Posterior vena cava (tissue), 2 donors: Measurements from ENCODE around the gene TTC21B. TPM values are rescaled to one million over a fixed set of nuclear protein-coding genes. Genes with fewer than 3 reads are reported as not detected.
"Not testable (repeated sequence)": the region's sequence is repeated elsewhere in the genome, so short reads cannot be mapped to it uniquely, and the experiment has no call there.

Experiments
- DNase-seq: peaks from one replicate; pipeline ENCODE4 v3.0.0-alpha.2; 2020; ENCODE audit warnings: low spot score
- intact Hi-C, 2 donors: fragments of 100-400 bp; cut with DNase I; formaldehyde crosslinking; loops; one replicate each; pipeline versions ENCODE4 v1.14.1 to v1.14.2; 2022 to 2023
- long read RNA-seq, 2 donors: library from polyadenylated mRNA; unstranded; transcript quantifications; one replicate each; pipeline ENCODE4 v2.0.0, GENCODE V29; 2020 to 2021
- total RNA-seq, 2 donors: library from RNA; stranded (reverse); fragmentation: NEBNext Ultra II Directional; extraction: Animal tissue kit (Norgen Biotek cat#: 25700); gene quantifications; one replicate each; pipeline ENCODE4 v1.2.1, GENCODE V29; 2021
- donor health status: DM: yes; HTN: yes; CAD: no.
- donor health status: DM: yes; HTN: yes; CAD: no.

Gene TTC21B
- 10 to 100 TPM; 14.6 TPM for total RNA-seq
- long read RNA-seq, donor 1, full-length matches to known transcripts = 1 of 3 reads
- long read RNA-seq, donor 1, partial matches to known transcripts = 1 of 3 reads
- long read RNA-seq, donor 1, other reads (novel, unspliced or antisense) = 1 of 3 reads
- long read RNA-seq, donor 2, partial matches to known transcripts = 2 of 6 reads
- long read RNA-seq, donor 2, other reads (novel, unspliced or antisense) = 2 of 6 reads

DNA sequence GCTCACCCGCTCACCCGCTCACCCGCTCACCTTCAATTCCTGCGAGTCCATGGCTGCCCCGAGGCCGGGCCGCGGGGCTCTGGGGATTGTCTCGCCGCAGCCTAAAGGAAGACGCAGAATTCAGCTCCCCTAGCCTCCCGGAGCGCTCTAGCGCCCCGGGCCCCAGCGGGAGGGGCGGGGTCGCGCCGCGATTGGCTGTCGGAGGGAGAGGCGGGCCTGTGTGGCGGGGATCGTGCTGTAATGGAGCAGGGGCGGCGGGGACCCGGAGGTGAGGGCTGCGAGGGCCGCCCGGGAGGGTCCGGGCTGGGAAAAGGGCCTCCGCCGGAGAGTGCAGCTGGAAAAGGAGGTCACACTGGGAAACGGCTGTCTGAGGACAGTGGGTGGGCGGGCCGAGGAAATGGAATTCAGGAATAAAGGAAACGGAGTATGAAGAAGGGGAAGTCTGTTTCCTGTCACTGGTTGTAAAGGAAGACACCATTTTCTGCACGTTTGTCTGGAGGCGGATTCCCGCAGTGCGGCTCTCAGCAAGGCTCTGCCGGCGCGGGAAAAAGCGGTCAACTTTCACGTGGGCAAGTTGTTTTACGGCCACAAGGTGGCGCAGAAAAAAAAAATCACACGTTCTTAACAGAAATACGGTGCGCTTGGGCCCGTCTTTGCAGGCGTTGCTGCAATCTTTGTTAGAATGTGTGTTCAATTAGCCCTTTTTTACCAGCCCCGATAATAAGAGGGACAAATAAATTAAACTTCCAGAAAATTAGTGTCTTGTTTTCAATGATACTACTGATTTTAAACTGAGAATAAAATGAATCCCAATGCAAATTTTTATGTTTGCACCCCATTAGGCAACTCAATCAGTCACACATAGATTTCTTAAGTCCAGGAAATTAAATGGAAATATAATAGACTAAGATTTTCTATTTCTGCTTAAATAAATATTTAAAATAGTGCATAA is at the start of gene TTC21B:
Gene TTC21B (minus strand): TSS at position 122 of the 952 bp plus-strand sequence. CDS start 71 bp downstream, at position 51.
- intact Hi-C loops = loop anchor here (10.0 kb wide), 1 partner anchor 171 kb away; the partner anchor contains the start of gene SCN1A (in 2 of the 2)

DNA sequence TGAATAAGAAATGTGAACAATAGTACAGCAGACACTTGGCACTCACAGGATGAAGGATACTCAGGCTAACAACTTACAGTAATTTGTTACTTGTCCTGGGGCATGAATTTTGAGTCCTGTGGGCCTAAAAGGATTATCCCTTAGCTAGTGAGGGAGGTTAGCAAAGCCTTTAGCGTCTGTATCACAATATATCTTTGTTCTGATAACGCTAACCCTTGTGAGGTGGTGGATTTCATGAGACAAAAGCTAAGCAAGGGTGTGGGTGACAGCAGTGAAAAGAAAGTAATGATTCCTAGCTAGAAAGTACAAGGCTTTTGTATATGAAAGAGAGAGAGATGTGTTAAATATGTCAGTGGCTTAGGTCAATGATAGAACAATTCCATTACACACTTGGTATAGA is 46.8 kb upstream of the TTC21B start:
- intact Hi-C loops = no loop called here
- DNase-seq = no peak

More for the DNA sequence above, at the start of gene TTC21B:
- DNase-seq = peak; percentile 97

DNA sequence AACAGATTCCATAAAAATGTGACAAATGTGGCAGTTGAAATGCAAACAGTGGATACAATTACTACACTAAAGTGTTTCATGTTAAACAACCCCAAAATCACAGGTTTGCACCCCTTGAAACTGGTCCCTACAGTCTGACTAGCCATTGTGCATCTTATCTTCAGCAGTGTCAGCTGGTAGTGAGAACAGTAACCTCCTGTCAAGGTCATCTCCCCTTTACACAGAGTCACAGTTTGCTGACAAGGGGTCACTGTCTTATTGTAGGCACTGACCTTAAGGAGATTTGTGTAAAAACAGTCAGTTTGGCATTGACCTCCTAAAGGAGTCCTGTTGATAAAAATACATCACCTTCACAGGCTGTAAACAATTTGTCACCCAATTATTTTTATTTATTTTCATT is 37.3 kb upstream of the TTC21B start:
- no peak for DNase-seq
- intact Hi-C loops = no loop called here

DNA sequence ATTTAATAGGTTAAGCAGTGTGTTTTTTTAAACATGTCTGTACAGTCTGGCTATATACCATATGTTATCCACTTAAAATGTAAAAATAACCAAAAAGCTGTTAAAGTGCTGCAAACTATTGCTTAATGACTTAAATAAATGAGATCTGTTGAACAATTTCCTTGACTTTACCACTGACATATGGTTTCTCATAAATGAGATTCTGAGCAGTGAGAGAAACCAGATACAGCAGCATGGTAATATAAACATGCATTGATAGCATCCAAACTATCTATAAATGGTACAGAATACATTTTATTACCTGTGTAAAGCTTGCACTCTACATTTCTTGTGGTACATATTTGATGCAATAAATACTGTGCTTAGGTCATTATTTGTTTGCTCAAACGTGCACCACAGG is 36.3 kb upstream of the TTC21B start:
- intact Hi-C loops = no loop called here
- DNase-seq = no peak

DNA sequence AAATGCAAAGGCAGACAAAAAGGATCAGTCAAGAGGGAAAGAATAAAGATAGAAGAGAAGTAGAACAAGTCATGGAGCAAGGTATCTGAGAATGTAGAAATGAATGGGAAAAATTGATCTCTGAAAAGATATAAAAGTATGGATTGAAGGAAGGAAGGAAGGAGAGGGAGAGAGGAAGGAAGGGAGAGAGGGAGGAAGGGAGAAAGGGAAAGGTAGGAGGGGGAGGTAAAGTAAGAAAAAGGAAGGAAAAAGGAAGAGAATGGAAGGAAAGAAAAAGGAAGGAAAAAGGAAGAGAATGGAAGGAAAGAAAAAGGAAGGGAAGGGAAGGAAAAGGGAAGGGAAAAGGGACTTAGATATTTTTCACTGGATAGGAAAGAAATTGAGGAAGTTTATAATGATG is 31.5 kb upstream of the TTC21B start:
- DNase-seq = no peak
- intact Hi-C loops = no loop called here

DNA sequence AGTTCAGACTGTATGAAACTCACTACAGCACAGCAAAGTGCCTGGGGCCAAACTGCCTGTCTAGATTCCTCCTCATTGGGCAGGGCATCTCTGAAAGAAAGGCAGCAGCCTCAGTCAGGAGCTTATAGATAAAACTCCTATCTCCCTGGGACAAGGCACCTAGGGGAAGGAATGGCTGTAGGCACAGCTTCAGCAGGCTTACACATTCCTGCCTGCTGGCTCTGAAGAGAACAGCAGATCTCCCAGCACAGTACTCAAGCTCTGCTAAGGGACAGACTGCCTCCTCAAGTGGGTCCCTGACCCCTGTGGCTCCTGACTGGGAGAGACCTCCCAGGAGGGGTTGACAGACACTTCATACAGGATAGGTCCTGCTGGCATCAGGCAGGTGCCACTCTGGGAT is 18.6 kb upstream of the TTC21B start:
- DNase-seq, intact Hi-C loops: not testable (repeated sequence)

DNA sequence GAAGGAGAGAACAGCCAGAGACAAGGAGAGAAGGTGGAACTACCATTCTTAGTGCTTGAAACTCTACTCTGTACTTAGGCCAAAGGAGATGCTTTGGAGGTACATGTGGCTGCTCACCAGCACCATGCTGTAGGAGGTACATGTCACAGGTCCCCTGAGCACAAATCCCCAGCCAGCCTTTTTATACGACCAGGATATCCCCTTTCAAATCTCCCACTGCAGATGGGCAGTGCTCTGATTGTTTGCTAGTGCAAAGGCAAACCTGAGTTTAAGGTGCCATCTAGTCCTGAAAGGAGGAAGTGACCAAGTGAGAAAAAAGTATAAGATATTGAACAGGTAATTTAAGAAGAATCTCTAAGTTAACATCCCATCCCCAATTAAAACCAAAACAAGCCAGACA is 17.1 kb upstream of the TTC21B start:
- no peak for DNase-seq
- intact Hi-C loops = no loop called here

DNA sequence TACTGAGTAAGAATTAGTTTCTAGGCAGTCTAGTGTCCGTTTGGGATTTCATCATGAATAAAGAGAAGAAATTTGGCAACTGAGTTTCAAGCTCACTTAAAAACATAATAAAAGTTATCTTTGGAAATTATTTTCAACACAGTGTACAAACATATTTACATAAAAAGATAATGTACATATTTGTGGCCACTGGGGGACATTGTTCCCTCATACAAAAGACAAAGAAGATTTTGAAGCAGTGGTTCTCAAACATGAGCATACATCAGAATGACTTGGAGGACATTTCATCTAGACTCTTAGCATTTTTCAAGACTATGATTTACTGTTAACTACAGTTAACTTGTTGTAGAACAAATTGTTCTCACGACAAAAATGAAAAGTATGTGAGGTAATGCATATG is 15.7 kb upstream of the TTC21B start:
- no peak for DNase-seq
- intact Hi-C loops = no loop called here

DNA sequence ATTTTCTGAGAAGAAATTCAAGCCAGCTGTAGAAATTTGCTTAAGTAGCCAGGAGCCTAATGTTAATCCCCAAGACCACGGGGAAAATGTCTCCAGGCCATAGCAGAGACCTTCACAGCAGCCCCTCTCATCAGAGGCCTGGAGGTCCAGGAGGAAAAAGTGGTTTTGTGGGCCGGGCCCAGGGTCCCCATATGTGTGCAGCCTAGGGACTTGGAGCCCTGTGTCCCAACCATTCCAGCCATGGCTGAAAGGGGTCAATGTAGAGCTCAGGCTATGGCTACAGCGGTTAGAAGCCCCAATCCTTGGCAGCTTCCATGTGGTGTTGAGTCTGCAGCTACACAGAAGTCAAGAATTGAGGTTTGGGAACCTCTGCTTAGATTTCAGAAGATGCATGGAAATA is 14.2 kb upstream of the TTC21B start:
- DNase-seq = no peak
- intact Hi-C loops = no loop called here

DNA sequence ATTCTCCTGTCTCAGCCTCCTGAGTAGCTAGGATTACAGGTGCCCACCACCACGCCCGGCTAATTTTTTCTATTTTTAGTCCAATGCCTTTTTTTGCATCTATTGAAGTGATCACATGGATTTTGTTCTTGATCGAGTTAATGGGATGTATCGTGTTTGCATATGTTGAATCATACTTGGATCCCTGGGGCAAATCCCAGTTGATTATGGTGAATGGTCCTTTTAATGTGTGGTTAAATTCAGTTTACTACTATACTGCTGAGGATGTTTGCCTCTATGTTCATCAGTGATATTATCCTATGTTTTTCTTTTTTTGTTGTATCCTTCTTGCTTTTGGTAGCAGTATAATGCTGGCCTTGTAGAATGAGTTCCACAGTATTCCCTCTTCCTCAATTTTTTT is 8.2 kb upstream of the TTC21B start:
- intact Hi-C loops = no loop called here
- DNase-seq = no peak

DNA sequence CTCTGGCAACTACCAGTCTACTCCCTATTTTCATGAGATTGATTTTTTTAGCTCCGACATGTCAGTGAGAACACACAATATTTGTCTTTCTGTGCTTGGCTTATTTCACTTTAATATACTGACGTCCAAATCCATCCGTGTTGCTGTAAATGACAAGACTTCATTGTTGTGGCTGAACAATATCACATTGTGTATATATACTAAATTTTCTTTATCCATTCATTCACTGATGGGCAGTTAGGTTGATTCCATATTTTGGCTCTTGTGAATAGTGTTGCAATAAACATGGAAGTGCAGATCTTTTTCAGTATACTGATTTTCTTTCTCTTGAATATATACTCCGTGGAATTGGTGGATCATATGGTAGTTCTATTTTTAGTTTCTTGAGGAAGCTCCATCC is 5.8 kb upstream of the TTC21B start:
- intact Hi-C loops = loop anchor here (5.0 to 10.0 kb wide), 2 partner anchors 165 to 1228 kb away; partner anchors contain the start of gene SCN1A (in 2 of the 2)

DNA sequence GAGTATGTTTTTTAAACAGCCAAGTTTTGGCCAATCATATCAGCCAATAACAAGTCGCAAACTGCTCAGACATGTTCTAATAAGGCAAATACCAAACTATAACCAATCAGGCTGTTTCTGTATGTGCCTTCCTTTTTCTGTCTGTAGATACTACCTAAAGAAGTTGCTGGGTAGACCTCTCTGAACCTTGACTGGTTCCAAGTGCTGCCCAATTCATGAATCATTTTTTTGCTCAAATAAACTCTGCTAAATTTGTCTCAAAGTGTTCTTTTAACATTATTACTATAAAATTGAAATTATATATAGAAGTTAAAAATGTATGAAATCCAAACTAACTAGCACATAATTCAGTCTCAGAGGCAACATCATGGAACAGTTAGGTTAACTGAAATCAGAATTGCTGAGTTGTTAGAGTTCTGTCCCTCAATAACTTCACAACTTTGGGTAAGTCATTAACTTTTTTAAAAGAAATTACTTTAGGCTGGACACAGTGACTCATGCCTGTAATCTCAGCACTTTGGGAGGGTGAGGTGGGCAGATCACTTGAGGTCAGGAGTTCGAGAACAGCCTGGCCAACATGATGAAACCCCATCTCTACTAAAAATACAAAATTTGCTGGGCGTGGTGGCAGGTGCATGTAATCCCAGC is 4.9 kb upstream of the TTC21B start:
- intact Hi-C loops = loop anchor here (5.0 to 10.0 kb wide), 2 partner anchors 166 to 1229 kb away; partner anchors contain the start of gene SCN1A (in 2 of the 2)
- DNase-seq = no peak

More for the DNA sequence above, 5.8 kb upstream of the TTC21B start:
- DNase-seq = no peak

DNA sequence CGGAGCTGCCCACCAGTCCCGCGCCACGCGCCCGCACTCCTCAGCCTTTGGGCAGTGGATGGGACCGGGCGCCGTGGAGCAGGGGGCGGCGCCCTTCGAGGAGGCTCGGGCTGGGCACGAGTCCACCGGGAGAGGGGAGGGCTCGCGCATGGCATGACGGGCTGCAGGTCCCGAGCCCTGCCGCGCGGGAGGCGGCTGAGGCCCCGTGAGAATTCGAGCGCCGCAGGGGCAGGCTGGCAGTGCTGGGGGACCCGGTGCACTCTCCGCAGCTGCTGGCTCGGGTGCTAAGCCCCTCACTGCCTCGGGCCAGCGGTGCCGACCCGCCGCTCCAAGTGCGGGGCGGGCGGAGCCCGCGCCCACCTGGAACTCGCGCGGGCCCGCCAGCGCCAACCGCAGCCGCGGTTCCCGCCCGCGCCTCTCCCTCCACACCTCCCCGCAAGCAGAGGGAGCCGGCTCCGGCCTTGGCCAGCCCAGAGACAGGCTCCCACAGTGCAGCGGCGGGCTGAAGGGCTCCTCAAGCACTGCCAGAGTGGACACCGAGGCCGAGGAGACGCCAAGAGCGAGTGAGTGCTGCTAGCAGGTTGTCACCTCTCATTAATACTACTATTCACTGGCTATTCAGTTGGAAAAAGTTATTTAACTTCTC is 3.6 kb upstream of the TTC21B start:
- intact Hi-C loops = loop anchor here (5.0 to 10.0 kb wide), 2 partner anchors 168 to 1230 kb away; partner anchors contain the start of gene SCN1A (in 2 of the 2)
- no peak for DNase-seq

DNA sequence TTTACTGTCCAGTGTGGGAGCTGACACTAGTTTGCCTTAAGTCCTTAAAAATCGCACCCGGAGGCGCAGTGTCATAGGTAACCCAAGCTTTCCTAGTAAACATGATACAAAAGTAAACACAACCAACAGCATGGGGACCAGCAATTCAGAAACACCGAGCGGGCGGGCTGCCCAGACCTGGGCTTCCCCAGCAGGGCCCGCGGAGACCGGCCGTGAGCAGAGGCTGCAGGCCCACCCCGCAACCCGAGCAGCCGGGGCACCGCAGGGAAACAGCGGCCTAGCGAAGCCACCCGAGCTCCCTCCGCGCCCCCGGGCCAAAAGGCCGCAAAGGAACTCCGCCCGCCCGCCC is 296 bp downstream of the TTC21B start:
- intact Hi-C loops = loop anchor here (10.0 kb wide), 1 partner anchor 172 kb away; the partner anchor contains the start of gene SCN1A (in 2 of the 2)
- DNase-seq = no peak

DNA sequence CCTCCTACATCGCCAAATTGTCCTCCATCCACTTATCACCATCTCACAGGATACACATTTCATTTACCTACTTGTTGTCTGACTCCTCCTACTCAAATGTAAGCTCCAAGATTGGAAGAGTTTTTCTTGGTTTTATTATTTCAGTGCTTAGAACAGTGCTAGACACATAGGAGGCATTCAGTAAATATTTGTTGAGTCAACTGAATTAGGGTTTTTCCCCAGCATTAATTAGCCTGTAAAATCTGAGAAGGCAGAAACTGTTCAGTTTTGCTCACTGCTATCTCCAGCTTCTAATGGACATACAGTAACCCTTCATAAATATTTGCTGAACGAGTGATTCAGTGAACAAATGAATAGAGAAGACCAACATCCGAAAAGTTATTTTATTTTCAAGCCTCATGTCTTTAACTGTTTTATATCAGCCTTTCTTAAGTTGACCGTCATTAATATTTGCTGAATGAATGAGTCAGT is 800 bp downstream of the TTC21B start:
- intact Hi-C loops = loop anchor here (10.0 kb wide), 1 partner anchor 172 kb away; the partner anchor contains the start of gene SCN1A (in 2 of the 2)
- no peak for DNase-seq

DNA sequence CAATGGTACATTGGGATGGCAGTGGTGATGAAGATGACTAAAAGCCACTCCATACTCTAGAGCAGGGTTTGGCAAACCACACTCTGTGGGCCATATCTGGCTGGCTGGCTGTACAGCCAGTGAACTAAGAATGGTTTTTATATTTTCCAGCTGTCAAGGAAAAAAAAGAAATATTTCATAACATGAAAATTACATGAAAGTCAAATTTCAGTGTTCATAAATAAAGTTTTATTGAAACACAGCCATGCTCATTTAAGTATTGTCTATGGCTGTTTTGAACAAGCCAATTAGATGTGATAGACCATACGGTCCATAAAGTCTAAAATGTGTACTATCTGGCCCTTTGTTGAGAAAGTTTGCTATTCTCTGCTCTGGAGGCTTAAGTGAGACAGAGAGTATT is 1.5 kb downstream of the TTC21B start:
- intact Hi-C loops = loop anchor here (10.0 kb wide), 1 partner anchor 173 kb away; the partner anchor contains the start of gene SCN1A (in 2 of the 2)

DNA sequence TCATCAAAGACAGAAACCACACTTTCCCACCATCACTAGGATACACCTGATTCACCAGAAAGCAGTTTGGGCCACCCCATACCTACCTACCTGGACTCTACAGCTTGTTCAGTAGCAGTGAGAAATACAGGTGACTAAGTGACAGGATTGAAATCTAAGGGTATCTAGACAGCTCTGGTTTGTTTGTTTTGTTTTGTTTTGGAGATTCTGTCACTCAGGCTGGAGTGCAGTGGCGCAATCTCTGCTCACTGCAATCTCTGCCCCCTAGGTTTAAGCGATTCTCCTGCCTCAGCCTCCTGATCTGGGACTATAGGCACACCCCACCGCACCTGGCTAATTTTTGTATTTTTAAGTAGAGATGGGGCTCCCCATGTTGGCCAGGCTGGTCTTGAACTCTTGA is 3.1 kb downstream of the TTC21B start:
- intact Hi-C loops = loop anchor here (10.0 kb wide), 1 partner anchor 174 kb away; the partner anchor contains the start of gene SCN1A (in 2 of the 2)
- no peak for DNase-seq

More for the DNA sequence above, 1.5 kb downstream of the TTC21B start:
- DNase-seq = no peak

DNA sequence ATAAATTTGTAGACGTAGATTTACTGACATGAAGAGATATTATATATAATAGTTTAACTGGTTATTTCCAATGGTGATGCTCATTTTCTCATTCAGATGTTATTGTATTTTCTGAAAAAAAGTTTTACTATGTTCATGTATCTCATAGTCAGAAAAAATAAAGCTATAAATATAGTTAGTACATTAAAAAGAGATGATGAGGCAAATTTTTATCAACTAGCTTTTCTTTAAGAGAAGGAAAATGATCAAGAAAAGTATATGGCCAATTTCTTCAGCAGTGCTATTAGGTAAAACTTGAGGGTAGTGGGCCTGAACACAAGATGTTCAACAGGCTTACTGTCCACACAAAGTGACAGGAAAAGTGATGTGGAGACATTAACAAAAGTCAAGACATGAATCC is 11.7 kb downstream of the TTC21B start:
- no peak for DNase-seq
- intact Hi-C loops = no loop called here

DNA sequence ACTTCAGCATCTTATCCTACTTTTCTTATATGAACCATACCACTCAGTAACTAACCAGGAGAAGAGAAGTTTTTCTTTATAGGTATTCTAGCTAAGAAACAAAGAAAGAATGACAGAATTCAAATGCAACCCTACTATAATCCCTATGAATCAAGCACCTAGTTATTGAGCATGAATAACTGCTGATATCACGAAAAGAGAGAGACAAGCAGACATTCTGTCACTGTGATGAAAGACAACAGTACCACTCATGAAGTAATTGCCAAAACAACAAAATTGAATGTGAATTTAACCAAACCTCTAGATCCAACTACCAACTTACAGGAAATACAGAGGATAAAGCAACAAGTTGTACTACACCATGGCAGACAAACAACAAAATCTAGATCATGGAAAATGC is 15.3 kb downstream of the TTC21B start:
- intact Hi-C loops = no loop called here

More for the DNA sequence above, 15.3 kb downstream of the TTC21B start:
- DNase-seq = no peak
